CD4-positive, alpha-beta T cell (primary cell): ENCODE measurements around the gene KIF17. TPM values are rescaled to one million over a fixed set of nuclear protein-coding genes. Genes with fewer than 3 reads are reported as not detected.

Experiments
- ATAC-seq: fragments of 200-7000 bp; cut with Tn5 transposase; one replicate; pipeline ENCODE4 v1.10.0; 2022; ENCODE audit warnings: mild to moderate bottlenecking; ENCODE audit not compliant: poor library complexity
- CTCF ChIA-PET: fragments of 350-600 bp; sonication (Branson Sonifier 250); formaldehyde crosslinking; loops from one replicate; lab custom pipeline; 2021; ENCODE audit warnings: antibody characterized with exemption, inconsistent platforms; lab: Charles Lee
- POLR2A ChIA-PET: fragments of 350-600 bp; sonication (Branson Sonifier 250); formaldehyde crosslinking; loops from one replicate; lab custom pipeline; 2021; ENCODE audit warnings: antibody characterized with exemption, inconsistent platforms; lab: Charles Lee
- DNase-seq, 14 experiments: peaks; one replicate each; pipeline ENCODE4 v3.0.0-alpha.2; 2013 to 2020; ENCODE audit warnings: mixed read lengths in 2 of 14
- H3K27ac ChIP-seq, 2 donors: one replicate each; pipeline versions ENCODE4 v1.5.1 to v1.7.0; 2013; ENCODE audit warnings: low read length in 2 of 2, low read depth in 1 of 2, mild to moderate bottlenecking in 1 of 2
- H3K27me3 ChIP-seq, 2 experiments: 1 replicate in 1 of 2; 2 replicates in 1 of 2; pipeline versions ENCODE4 v1.6.1 to v1.7.0; 2013; ENCODE audit warnings: low read length in 2 of 2, control low read depth in 1 of 2, mild to moderate bottlenecking in 1 of 2, moderate library complexity in 1 of 2; ENCODE audit not compliant: insufficient read depth in 2 of 2, control insufficient read depth in 1 of 2
- H3K36me3 ChIP-seq: one replicate; pipeline ENCODE4 v1.6.1; 2013; ENCODE audit warnings: low read length, control low read depth; ENCODE audit not compliant: insufficient read depth
- H3K4me1 ChIP-seq: one replicate; pipeline ENCODE4 v1.6.1; 2013; ENCODE audit warnings: low read length, control low read depth; ENCODE audit not compliant: insufficient read depth
- H3K4me3 ChIP-seq: one replicate; pipeline ENCODE4 v1.5.1; 2013; ENCODE audit warnings: mild to moderate bottlenecking, low read length, moderate library complexity
- H3K9me3 ChIP-seq, 2 experiments: 1 replicate in 1 of 2; 2 replicates in 1 of 2; pipeline versions ENCODE4 v1.6.1 to v1.7.0; 2013; ENCODE audit warnings: low read length in 2 of 2, mild to moderate bottlenecking in 2 of 2, control low read depth in 1 of 2, moderate library complexity in 1 of 2; ENCODE audit not compliant: control insufficient read depth in 1 of 2, insufficient read depth in 1 of 2
- H3K27ac Mint-ChIP-seq: one replicate; pipeline ENCODE4 v1.8.0; 2020; ENCODE audit warnings: mixed read lengths
- H3K27me3 Mint-ChIP-seq: one replicate; pipeline ENCODE4 v1.8.0; 2021; ENCODE audit warnings: mixed read lengths
- H3K36me3 Mint-ChIP-seq: one replicate; pipeline ENCODE4 v1.8.0; 2021; ENCODE audit warnings: low read depth, mixed read lengths
- H3K4me1 Mint-ChIP-seq: one replicate; pipeline ENCODE4 v1.8.0; 2021; ENCODE audit warnings: low read depth, mixed read lengths
- H3K4me3 Mint-ChIP-seq: one replicate; pipeline ENCODE4 v1.8.0; 2020; ENCODE audit warnings: mild to moderate bottlenecking, mixed read lengths
- H3K9me3 Mint-ChIP-seq: one replicate; pipeline ENCODE4 v1.8.0; 2020; ENCODE audit warnings: mixed read lengths
- CTCF ChIP-seq: fragments of 200-600 bp; IDR thresholded peaks from one replicate; pipeline ENCODE4 v1.8.0; 2022; ENCODE audit warnings: antibody characterized with exemption, mild to moderate bottlenecking
- intact Hi-C, 2 experiments: fragments of 100-400 bp; cut with DNase I in 1 of 2; cut with micrococcal nuclease in 1 of 2; formaldehyde crosslinking; loops; one replicate each; pipeline versions ENCODE4 v1.15.1 to v1.9.0; 2023 to 2025; cut with DNase I, micrococcal nuclease
- total RNA-seq, 174 experiments: library from RNA in 2 of 174; stranded (reverse) in 2 of 174; gene quantifications; one replicate each; pipeline ENCODE4 v1.2.3 and lab custom pipeline; 2021 to 2026

KIF17 gene
- total RNA-seq, 2 experiments from 2014 or later = not detected

GRCh38 chr1:20683614-20684013, 34.2 kb downstream of the KIF17 start:
- POLR2A ChIA-PET = no interaction called here
- Mint-ChIP-seq H3K4me3 (no peak overlapping the region), H3K27ac (no peak overlapping the region)

GRCh38 chr1:20682571-20683236, 35.1 kb downstream of the KIF17 start:
- no peak for TF ChIP-seq CTCF
- no peak overlapping the region for H3K27ac Mint-ChIP-seq
- Histone ChIP-seq H3K27ac (no peak overlapping the region), H3K4me3 (no peak overlapping the region), H3K4me1 (peaks cover 9% of the 10 kb centered on the region), H3K27me3 (peaks cover 0 to 2% of the 10 kb centered on the region in 2 experiments), H3K9me3 (peaks cover 0 to 1% of the 10 kb centered on the region in 2 experiments), H3K36me3 (no peaks in the 10 kb centered on the region)
- H3K36me3 Mint-ChIP-seq = no peaks in the 10 kb centered on the region
- no peaks in the 10 kb centered on the region for H3K27me3 Mint-ChIP-seq
- ATAC-seq (no peak), DNase-seq (no peak)
- ChIA-PET CTCF (no interaction called here), POLR2A (no interaction called here)
- no peaks in the 10 kb centered on the region for H3K9me3 Mint-ChIP-seq
- H3K4me3 Mint-ChIP-seq = no peak overlapping the region
- H3K4me1 Mint-ChIP-seq = peaks cover 5% of the 10 kb centered on the region
- intact Hi-C loops = no loop called here

More at GRCh38 chr1:20683614-20684013, 34.2 kb downstream of the KIF17 start:
- H3K27ac ChIP-seq = no peak overlapping the region
- peaks cover 6% of the 10 kb centered on the region for H3K4me1 ChIP-seq
- Mint-ChIP-seq H3K27me3 (no peaks in the 10 kb centered on the region), H3K9me3 (no peaks in the 10 kb centered on the region), H3K36me3 (no peaks in the 10 kb centered on the region), H3K4me1 (peaks cover 2% of the 10 kb centered on the region)
- CTCF ChIA-PET = no interaction called here
- DNase-seq = no peak
- no peak for TF ChIP-seq CTCF
- no peaks in the 10 kb centered on the region for H3K27me3 ChIP-seq
- ATAC-seq = no peak
- H3K9me3 ChIP-seq = no peaks in the 10 kb centered on the region
- intact Hi-C loops = no loop called here
- no peaks in the 10 kb centered on the region for H3K36me3 ChIP-seq
- no peak overlapping the region for H3K4me3 ChIP-seq

GRCh38 chr1:20681999-20682398, 35.8 kb downstream of the KIF17 start:
- Histone ChIP-seq H3K4me1 (peaks cover 9% of the 10 kb centered on the region), H3K9me3 (peaks cover 0 to 5% of the 10 kb centered on the region in 2 experiments), H3K27ac (no peak overlapping the region), H3K27me3 (peaks cover 0 to 2% of the 10 kb centered on the region in 2 experiments), H3K36me3 (no peaks in the 10 kb centered on the region), H3K4me3 (no peak overlapping the region)
- H3K27ac Mint-ChIP-seq = no peak overlapping the region
- H3K4me1 Mint-ChIP-seq = peaks cover 5% of the 10 kb centered on the region
- POLR2A ChIA-PET = no interaction called here
- no peak for TF ChIP-seq CTCF
- H3K27me3 Mint-ChIP-seq = no peaks in the 10 kb centered on the region
- H3K9me3 Mint-ChIP-seq = no peaks in the 10 kb centered on the region
- H3K4me3 Mint-ChIP-seq = no peak overlapping the region
- DNase-seq (no peak), ATAC-seq (no peak)
- H3K36me3 Mint-ChIP-seq = no peaks in the 10 kb centered on the region
- CTCF ChIA-PET = no interaction called here
- intact Hi-C loops = no loop called here
